ENCODE data around the gene HOPX. TPM values are rescaled to one million over a fixed set of nuclear protein-coding genes. Genes with fewer than 3 reads are reported as not detected.
"Not testable (repeated sequence)": the region's sequence is repeated elsewhere in the genome, so short reads cannot be mapped to it uniquely, and the experiment has no call there.

The HOPX gene
- total RNA-seq, 2 donors from 2014 or later: 62.9 to 63.5 TPM

DNA sequence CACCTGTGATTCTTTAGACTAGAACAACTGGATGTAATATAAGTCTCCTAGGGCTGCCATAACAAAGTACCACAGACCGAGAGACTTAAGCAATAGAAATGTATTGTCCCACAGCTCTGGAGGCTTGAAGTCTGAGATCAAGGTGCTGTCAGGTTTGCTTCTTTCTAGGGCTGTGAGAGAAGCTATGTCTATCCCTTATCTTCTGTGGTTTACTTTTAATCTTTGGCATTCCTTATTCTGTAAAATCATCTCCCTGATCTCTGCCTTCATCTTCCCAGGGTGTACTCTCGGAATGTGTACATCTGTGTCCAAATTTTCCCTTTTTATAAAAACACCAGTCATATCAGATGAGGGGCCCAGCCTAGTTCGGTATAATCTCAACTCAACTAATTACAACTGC is 10.3 kb upstream of the HOPX start:
- intact Hi-C loops (cut with DNase I): no loop called here
- no peak for DNase-seq (ENCODE audit: low spot score)

DNA sequence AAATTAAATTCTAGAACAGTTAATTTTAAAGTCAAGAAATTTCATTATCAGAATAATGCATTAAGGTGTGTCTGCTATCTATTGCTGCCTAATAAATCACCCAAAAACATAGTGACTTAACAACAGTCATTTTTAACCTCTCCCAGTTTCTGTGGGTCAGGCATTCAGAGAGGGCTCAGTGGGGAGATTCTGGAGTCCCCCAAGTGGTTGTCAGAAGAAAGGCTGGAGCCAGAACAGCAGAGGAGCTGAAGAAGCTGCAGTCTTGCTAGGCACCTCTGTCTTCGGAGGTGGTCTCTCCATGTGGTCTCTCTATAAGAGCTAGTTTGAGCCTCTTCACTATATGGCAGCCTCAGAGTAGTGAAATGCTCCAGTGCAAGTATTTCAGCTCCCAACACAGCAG is 9.3 kb upstream of the HOPX start:
- intact Hi-C loops (cut with DNase I): no loop called here

DNA sequence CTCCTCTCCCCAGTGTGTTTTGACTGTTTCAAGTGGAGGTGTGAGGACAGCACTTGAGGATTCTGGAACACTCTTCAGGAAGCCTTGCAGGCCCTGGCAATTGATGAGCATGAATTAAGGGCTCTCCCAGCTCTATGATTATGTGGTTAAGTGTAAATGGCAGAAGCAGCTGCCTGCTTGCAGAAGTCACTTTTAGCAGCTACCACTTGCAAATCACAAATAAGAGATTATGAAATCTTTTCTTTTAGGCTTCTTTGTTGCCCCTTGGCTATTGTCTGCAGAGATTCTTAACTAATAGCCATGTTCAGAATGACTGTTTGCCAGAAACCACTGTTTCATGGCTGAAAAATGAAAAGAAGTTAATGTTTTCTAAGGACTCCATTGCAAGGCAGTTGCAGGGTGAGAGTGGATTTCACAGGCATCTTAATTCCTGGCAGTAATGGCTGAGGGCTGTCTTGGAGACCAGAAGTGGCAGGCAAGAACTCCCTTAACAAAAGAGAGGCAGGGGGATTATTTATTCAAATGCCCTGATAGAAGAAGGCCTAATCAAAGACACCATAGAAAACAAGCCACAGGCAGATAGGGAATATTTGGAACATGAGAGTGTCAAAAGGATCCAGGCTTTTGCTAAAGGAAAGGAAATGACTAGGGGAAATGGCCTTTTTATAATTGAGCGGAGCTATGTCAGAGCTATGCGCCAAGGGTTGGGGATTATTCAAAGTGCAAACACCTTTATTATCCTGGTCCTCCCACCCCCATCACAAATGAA is 8.3 kb upstream of the HOPX start:
- no peak for DNase-seq (ENCODE audit: low spot score)
- intact Hi-C loops (cut with DNase I): no loop called here

More for the DNA sequence above, 9.3 kb upstream of the HOPX start:
- DNase-seq (ENCODE audit: low spot score): no peak

DNA sequence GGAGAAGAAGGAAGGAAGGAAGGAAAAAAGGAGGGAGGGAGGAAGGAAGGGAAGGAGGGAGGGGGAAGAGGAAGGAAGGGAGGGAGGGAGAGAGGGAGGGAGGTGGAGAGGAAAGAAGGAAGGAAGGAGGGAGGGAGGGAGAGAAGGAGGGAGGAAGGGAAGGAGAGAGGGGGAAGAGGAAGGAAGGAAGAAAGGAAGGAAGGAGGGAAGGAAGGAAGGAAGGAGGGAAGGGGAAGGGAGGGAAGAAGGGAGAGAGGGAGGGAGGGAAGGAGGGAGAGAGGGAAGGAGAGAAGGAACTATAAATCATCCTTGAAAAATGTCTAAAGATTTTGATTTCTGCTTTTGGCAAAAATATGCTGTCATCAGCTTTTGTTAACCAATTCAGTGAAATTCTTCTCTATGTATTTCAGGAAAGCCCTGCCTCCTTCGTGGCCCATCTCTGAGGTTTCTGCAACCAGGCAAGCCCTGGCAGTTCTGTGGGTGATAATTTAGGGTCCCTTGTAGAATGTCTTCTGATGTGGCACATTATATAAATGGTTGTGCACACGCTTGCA is 7.1 kb upstream of the HOPX start:
- no peak for DNase-seq (ENCODE audit: low spot score)
- intact Hi-C loops (cut with DNase I): no loop called here

DNA sequence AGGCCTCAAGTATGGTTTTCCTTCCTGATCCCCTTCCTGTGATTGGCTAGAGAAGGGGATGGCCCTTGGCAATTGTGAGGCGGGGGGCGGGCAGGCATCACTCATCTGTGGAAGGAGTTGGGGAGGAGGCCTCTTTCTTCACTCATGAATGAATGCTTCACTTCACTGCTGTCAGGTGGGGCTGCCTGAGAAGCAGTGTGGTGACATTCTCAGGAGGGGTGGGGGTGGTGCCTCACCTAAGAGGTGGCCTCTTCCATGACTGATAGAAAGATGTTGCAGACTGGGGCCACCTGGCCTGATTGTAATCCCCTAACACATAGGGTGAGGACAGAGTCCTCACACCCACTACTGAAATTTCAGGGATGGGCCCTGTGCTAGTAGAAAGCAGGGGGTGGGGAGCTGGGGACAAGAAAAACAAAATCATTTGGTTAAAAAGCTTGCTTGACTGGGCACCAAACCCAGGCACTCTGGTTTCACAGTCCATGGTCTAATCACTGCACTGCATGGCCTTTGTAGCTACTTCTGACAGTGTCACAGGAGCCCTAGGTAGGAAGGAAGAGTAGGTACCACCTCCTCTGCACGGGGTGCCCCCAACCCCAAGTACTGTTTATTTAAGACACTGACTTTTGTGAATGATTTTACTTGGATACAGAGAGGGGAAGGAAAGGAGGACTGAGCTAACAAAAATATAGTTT is 5.6 kb upstream of the HOPX start:
- no peak for DNase-seq (ENCODE audit: low spot score)
- intact Hi-C loops (cut with DNase I): no loop called here

DNA sequence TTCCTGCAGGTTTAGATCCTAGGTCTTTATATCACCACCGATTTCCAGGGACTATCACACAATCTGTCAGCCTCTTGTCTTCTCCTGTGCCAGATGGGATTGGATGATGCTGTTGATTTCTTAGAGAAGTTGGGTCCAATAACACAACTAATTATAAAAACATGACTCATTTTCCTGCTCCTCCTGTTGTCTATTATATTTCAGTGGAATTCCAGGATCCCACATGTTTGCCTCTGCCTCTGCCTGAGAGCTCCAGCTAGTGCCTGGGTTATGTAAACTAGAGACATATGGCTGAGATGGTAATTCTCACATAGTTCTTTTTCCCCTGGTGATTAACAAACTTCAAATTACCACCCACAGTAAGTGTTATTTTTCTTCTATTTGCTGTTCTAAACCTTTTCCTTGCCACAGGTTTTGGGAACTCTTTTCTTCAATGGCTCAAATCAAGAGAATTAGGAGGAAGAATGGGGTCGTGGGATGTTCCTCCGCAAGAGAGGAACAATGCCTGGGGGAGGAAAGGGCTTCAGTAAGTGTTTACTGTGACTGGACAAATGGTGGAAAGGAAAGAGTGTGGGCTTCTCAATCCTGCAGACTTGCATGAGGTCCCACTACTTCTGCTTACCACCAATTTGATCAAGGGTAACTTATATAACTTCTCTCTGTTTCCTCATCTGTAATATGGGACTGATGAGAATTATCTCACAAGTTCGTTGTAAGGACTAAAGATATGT is 3.4 kb upstream of the HOPX start:
- intact Hi-C loops (cut with DNase I): no loop called here
- no peak for DNase-seq (ENCODE audit: low spot score)

DNA sequence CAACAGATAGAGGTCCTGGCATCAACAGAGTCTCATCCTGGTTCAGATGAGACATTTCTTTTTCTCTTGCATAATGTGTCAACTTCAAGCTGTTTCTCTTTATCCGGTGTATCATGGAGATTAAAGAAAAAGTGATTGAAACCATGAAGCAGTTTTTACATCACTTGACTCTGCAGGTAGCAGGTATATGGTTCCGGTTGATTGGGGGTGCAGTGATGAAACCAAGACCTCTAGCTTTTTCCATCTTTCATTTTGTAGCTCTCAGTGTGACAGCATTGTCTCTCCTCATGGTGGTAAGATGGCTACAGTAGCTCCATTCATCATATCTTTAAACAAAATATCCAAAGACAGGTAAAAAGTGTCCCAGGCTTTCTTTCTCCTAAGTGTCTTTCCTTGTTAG is 2.4 kb upstream of the HOPX start:
- intact Hi-C loops (cut with DNase I): no loop called here

DNA sequence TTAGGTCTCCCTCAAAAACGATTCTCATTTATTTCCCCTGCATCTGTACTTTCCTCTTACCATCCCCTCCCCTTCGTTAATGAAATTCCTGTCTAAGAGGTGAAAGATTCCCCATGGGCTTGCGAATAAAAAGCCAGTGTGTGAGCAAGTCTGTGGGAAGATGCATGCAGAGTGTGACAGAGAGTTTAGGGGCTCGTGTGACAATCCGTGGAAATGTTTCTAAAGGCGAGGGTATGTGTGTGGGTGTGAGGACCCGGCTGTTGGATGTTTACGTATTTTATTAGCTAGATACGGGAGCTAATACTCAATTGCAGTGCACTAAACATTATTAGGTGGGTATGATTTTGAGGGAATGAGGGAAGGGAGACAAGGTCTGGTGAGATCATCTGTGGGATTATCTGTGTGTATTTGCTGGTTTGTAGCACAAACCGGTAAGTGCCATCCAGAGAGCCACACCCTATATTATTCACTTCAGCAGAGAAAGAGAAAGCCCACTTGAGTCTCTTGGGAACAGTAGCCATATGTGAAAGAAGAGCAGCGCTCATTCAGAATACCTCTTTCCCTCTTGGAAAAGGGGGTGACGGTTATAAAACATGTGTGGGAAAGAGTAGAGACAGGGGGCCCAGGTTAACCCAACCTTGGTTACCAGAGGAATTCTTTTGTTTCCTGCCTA is 893 bp upstream of the HOPX start:
- intact Hi-C loops (cut with DNase I): no loop called here
- no peak for DNase-seq (ENCODE audit: low spot score)

More for the DNA sequence above, 2.4 kb upstream of the HOPX start:
- no peak for DNase-seq (ENCODE audit: low spot score)

DNA sequence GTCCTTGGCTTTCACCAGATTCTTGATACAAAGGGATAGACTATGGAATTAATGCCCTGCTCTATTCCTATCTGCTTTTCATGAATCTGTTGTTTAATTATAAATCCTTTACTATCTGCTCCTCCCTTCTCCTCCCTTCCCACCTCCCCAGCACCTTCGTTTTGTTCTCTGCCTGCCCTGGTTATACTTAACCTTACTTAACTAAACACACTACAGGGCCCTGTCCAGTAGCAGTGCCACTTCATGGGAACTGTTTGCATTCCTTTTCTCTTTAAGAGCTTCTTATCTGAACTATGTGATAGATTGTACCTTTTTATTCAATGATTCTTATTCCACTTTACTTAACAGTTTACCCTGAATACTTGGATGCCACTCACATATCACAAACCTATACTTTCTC is 830 bp downstream of the HOPX start:
- intact Hi-C loops (cut with DNase I): no loop called here
- no peak for DNase-seq (ENCODE audit: low spot score)

DNA sequence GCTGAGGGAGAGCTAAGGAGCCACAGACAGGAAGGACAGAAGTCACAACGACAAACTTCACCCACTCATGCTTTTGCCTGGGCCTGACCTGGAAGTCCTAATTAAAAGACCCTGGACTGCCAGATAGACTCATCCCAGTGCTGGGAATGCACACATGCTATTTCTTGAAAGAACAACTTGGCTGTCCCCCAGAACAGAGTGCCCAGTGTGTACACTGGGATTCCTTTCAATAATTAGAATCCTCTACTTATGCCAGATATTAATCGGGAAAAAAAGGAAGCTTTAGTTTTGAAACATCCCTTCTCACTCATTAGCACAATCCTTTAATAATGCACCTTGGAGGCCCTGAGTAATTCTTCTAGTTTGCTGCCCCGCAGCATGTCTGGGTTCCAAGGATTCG is 3.4 kb downstream of the HOPX start:
- intact Hi-C loops (cut with DNase I): no loop called here
- DNase-seq (ENCODE audit: low spot score): no peak

DNA sequence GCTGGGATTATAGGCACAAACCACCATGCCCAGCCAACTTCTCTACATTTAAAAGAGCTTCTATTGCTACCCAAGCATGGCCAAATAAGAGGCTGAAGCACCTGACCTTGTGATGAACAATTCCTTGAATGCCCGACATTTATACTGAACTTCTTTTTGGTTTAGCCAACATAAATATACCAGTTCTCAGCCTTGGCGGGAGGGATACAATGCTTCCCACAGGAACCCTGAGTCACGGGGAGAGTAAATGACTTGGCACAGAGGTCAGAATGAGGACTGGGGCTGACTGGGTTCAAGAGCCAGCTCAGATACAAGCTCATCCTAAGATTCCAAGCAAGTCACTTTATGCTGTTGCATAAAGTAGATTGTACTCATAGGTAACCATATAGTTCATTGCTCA is 6.1 kb downstream of the HOPX start:
- intact Hi-C loops (cut with DNase I): no loop called here

DNA sequence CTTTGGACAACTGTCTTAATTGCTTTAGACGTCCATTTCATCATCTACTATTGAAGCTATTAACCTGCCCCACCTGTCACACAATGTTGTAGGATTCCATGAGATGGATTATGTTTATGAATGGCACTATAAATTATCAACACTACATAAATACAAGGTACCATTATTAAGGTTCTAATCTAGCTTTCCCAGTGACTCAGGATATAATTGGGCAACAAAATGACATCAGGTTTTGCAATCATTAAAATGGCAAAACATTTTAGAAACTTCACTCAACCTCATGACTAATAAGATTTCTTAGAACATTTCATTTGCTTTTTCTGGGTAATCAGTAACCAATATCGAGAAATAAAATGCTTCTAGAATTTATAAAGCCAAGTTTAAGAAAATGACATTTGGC is 9.2 kb downstream of the HOPX start:
- no peak for DNase-seq (ENCODE audit: low spot score)
- intact Hi-C loops (cut with DNase I): no loop called here

More for the DNA sequence above, 6.1 kb downstream of the HOPX start:
- DNase-seq (ENCODE audit: low spot score): no peak

DNA sequence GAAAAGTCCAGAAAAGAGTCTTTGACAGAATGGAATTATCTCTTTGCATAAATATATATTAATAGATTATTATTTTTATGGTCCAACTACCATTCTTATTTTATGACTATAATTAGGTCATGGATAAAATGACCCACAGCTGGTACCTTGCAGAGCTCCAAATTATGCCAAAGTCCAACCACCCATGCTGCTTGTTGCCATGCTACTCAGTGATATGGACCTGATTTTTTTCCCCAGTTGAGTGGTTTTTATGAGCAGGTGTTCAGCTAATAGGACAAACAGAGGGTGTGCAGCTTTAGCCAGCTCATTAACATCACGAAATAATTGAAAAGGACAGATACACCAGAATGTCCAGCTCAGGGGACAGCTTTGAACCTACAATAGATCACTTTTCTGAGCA is 9.7 kb downstream of the HOPX start:
- DNase-seq (ENCODE audit: low spot score): no peak

DNA sequence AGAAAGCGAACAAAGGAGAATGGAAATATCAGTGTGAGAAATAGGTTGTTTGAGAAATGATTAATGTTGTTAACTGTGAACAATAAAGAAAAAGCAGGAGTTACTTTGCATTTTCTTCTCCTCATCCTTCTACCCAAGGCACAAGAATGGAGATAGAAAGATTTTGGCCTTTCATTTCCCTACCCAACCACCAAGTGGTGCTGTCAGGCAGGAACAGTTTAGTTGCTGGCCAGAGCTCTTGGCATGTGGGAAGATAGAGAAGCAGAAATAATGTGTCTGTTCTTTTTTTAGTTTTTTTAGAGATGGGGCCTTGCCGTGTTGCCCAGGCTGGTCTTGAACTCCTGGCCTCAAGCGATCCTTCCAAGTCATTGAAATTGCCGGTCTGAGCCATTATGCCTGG is 12.8 kb downstream of the HOPX start:
- DNase-seq (ENCODE audit: low spot score): no peak
- intact Hi-C loops (cut with DNase I): no loop called here

More for the DNA sequence above, 9.7 kb downstream of the HOPX start:
- intact Hi-C loops (cut with DNase I): no loop called here

DNA sequence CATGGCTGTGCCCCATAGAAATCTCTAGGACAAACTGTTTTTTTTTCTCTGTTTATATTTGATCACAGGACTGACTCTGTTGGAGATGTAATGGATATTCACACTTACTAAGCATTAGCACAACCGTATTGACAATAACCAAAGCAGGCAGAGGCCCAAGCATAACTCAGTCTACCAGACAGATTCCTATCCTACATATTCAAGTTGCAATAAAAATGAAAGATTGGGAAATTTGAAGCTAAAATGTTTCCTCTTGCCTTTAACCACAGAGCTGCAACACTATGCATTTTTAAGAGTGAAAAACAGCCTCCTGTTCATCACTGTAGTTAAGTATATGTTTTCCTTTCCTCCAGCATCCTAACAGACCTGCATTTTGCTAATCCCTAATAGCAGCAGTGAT is 13.7 kb downstream of the HOPX start:
- DNase-seq (ENCODE audit: low spot score); intact Hi-C loops (cut with DNase I): not testable (repeated sequence)

DNA sequence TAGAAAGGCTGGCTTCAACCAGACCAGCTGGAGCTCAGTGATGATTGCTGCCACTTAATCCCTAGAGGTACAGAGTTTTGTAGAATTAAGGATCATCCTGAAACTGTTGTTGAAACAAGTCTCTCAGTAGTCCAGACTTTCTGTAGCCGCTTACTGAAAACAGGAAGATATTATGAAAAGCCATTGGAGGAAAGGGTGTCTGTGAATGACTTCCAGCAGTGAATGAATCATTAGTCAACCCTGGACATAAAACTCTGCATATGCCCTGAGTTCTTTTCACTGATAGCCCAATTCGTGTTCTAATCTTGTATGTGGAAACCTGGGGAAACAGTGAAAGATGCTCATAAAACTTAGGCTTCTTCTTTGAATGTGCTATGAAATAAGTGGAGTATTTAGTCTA is 14.8 kb downstream of the HOPX start:
- DNase-seq (ENCODE audit: low spot score): no peak
- intact Hi-C loops (cut with DNase I): no loop called here

DNA sequence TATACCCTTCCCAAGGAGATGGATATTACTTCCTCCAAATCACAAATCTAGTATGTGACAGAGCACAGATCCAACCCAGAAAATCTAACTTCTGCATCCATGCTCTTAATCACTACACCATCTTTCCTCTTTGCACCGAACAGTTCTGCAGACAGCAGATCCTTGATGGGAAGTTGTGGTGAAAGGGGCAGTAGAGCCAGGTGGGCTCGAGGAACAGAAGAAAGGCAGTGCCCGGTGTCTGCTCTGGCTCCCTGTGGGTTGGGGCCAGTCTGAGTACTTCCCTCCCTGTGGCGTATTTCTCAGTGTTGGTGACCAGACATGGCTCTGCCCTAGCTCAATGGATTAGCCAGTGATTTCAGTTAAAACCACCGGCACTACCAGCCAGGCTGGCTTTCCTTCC is 15.3 kb downstream of the HOPX start:
- intact Hi-C loops (cut with DNase I): no loop called here
- no peak for DNase-seq (ENCODE audit: low spot score)

DNA sequence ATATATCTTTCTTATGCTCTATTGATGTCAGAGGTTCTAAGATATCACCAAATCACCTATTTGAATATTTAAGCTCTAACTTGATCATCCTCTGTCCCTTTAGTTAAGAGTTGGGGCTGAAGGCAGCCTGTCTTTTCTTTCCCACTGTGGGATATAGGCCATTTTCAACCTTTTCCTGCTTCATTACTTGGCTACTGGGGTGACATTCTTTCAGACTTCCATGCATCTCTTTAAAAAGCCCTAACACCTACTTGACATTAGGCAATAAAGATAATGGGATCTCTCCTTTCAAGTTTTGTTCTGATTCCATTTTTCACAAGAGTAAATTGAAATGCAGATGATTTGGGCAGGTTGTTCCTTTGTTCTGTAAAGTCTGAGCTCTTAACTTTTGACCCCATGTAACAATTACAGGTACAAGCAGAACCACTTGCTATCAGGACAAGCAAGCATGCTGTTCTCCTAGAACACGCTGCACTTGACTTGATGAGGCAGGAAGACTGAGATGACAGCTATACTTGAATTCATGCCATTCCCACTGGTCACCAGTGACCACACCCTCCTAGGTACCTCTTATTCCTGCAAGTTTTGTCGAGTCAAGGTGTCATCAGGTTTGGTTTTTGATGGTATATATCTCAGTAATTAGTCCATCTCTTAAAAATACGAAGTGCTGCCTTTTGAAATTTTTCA is 18.2 kb downstream of the HOPX start:
- intact Hi-C loops (cut with DNase I): no loop called here
- no peak for DNase-seq (ENCODE audit: low spot score)

DNA sequence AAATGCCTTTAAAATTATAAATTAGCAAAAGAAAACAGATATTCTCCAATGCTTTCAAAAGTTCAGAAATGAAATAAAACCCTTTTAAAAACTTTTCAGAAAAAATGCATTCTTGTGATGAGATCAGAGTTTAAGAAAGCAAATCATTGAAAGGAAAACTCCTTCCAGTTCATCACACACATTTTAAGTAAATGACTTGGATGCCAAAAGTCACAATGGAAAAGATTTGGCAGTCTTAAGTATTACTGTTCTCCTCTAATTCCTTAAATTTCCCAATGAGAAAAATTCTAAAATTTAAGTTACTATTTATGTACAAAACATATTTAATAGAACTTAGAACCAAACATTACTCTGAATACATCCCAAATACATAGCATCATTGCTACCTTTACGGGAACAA is 21.1 kb downstream of the HOPX start:
- intact Hi-C loops (cut with DNase I): loop anchor here in 1 of 2 donors (10.0 kb wide), 1 partner anchor 85 kb away; no protein-coding TSS in a partner anchor
- no peak for DNase-seq (ENCODE audit: low spot score)
